Measurements from ENCODE around the gene ZNF483.
"Not testable (repeated sequence)": the region's sequence is repeated elsewhere in the genome, so short reads cannot be mapped to it uniquely, and the experiment has no call there.

ZNF483 gene

GRCh38 chr9:111610149-111610548, 85.2 kb downstream of the ZNF483 start:
- Histone ChIP-seq H4K20me1 (ENCODE audit: insufficient read depth, low read length) (no peaks in the 10 kb centered on the region), H3K4me2 (ENCODE audit: low read length) (no peak overlapping the region), H3K36me3 (replicated peaks; ENCODE audit: low read depth, low read length) (no peaks in the 10 kb centered on the region), H3K4me1 (ENCODE audit: low read length) (no peaks in the 10 kb centered on the region), H3K79me2 (ENCODE audit: low read length) (no peaks in the 10 kb centered on the region), H3K9me3 (ENCODE audit: insufficient read depth, low read length) (no peaks in the 10 kb centered on the region), H3K27me3 (ENCODE audit: low read depth, low read length) (no peaks in the 10 kb centered on the region), H3K4me3 (ENCODE audit: low read length) (no peak overlapping the region), H3K9ac (ENCODE audit: low read length) (no peak overlapping the region), H2AFZ (ENCODE audit: low read depth, low read length) (no peak overlapping the region), H3K27ac (ENCODE audit: low read length) (no peak overlapping the region)
- no peak for TF ChIP-seq EZH2phosphoT487 (IDR thresholded peaks at IDR 0.05; ENCODE audit: low read depth)
- TF ChIP-seq, protein P1, sequence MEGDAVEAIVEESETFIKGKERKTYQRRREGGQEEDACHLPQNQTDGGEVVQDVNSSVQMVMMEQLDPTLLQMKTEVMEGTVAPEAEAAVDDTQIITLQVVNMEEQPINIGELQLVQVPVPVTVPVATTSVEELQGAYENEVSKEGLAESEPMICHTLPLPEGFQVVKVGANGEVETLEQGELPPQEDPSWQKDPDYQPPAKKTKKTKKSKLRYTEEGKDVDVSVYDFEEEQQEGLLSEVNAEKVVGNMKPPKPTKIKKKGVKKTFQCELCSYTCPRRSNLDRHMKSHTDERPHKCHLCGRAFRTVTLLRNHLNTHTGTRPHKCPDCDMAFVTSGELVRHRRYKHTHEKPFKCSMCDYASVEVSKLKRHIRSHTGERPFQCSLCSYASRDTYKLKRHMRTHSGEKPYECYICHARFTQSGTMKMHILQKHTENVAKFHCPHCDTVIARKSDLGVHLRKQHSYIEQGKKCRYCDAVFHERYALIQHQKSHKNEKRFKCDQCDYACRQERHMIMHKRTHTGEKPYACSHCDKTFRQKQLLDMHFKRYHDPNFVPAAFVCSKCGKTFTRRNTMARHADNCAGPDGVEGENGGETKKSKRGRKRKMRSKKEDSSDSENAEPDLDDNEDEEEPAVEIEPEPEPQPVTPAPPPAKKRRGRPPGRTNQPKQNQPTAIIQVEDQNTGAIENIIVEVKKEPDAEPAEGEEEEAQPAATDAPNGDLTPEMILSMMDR (IDR thresholded peaks at IDR 0.05; ENCODE audit: low read depth, low read length): no peak

DNA sequence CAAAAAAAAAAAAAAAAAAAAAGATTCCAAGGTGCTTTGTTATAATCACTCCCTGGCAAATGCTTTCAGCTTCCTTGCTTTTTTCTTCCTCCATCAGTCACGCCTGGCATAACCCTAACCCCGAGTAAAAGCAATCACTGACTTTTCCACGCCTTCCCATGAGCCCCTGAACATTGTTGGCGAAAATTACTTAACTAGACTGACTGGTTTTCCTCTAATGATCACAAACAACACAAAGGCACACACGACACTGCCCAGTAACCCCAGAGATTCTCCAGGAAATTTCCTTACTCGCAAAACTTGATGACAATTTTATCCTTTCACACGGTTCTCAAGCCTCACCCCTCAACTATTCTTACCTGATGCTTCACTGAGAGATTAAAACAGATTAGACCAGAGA, 85.9 kb downstream of the ZNF483 start:
- Histone ChIP-seq H3K4me1 (ENCODE audit: low read length) (no peaks in the 10 kb centered on the region), H3K36me3 (replicated peaks; ENCODE audit: low read depth, low read length) (no peaks in the 10 kb centered on the region), H2AFZ (ENCODE audit: low read depth, low read length) (no peak overlapping the region), H3K27me3 (ENCODE audit: low read depth, low read length) (peaks cover 2% of the 10 kb centered on the region; the same call in 1 of the 2 replicates), H3K27ac (ENCODE audit: low read length) (no peak overlapping the region), H3K9me3 (ENCODE audit: insufficient read depth, low read length) (no peaks in the 10 kb centered on the region), H3K4me3 (ENCODE audit: low read length) (no peak overlapping the region), H4K20me1 (ENCODE audit: insufficient read depth, low read length) (no peaks in the 10 kb centered on the region), H3K9ac (ENCODE audit: low read length) (no peak overlapping the region), H3K79me2 (ENCODE audit: low read length) (no peaks in the 10 kb centered on the region), H3K4me2 (ENCODE audit: low read length) (no peak overlapping the region)
- TF ChIP-seq, protein P1 (IDR thresholded peaks at IDR 0.05; ENCODE audit: low read depth, low read length): no peak
- no peak for TF ChIP-seq EZH2phosphoT487 (IDR thresholded peaks at IDR 0.05; ENCODE audit: low read depth)

DNA sequence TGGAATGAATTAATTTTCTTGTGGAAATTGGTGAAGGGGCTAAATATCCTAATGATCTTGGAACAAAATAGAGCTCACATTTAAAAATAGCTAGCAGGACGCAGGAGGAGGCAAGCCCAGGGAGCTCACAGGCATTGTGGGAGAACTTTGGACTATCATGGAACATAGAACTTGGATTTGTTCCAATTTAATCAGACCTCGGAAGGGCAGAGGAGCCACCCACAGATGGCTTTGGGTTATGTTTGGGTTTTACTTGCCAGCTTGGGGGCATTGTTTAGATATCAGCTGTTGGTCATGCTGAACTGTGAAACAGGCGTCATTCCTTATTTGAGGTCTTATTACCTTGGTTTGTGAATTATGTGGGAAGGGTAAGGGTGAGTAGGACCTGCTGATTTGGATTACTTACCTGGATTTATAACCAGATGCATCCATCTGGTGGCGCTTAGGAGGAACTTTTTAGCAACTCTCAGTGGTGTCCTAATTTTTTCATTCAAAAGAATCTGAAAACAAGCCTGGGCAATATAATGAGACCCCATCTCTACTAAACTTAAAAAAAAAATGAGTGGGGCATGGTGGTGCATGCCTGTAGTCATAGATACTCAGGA, 88.6 kb downstream of the ZNF483 start:
- H2AFZ ChIP-seq (ENCODE audit: low read depth, low read length): no peak overlapping the region
- no peak overlapping the region for H3K4me3 ChIP-seq (ENCODE audit: low read length)
- H3K9me3 ChIP-seq (ENCODE audit: insufficient read depth, low read length): no peaks in the 10 kb centered on the region
- H3K27ac ChIP-seq (ENCODE audit: low read length): no peak overlapping the region
- no peak overlapping the region for H3K9ac ChIP-seq (ENCODE audit: low read length)
- H4K20me1 ChIP-seq (ENCODE audit: insufficient read depth, low read length): no peaks in the 10 kb centered on the region
- H3K4me2 ChIP-seq (ENCODE audit: low read length): no peak overlapping the region
- H3K27me3 ChIP-seq (ENCODE audit: low read depth, low read length): peaks cover 4% of the 10 kb centered on the region; the same call in 1 of the 2 replicates
- TF ChIP-seq EZH2phosphoT487 (IDR thresholded peaks at IDR 0.05; ENCODE audit: low read depth): no peak
- TF ChIP-seq, protein P1 (IDR thresholded peaks at IDR 0.05; ENCODE audit: low read depth, low read length): no peak
- no peaks in the 10 kb centered on the region for H3K79me2 ChIP-seq (ENCODE audit: low read length)
- no peaks in the 10 kb centered on the region for H3K4me1 ChIP-seq (ENCODE audit: low read length)
- no peaks in the 10 kb centered on the region for H3K36me3 ChIP-seq (replicated peaks; ENCODE audit: low read depth, low read length)

DNA sequence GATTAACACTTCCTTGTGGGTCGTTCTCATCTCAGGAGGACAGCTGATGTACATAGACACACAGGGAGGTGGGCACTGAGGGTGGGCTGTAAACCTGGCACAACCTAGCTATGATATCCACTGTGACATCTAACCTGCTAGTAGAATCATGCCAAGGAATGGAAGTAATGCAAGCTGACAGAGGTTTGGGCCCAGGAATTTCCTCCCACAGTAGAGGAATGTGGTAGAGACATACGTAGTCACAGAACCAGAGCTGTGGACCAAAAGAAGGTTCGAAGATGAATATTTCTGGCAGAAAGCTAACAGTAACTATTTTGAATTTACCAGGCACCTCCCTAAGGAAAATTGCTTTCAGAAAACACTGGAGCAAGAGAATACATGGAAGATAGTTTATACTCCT, 90.9 kb downstream of the ZNF483 start:
- Histone ChIP-seq H3K27ac (ENCODE audit: low read length) (no peak overlapping the region), H3K36me3 (replicated peaks; ENCODE audit: low read depth, low read length) (no peaks in the 10 kb centered on the region), H4K20me1 (ENCODE audit: insufficient read depth, low read length) (no peaks in the 10 kb centered on the region), H3K79me2 (ENCODE audit: low read length) (no peaks in the 10 kb centered on the region), H3K4me2 (ENCODE audit: low read length) (no peak overlapping the region), H3K9me3 (ENCODE audit: insufficient read depth, low read length) (no peaks in the 10 kb centered on the region), H2AFZ (ENCODE audit: low read depth, low read length) (no peak overlapping the region), H3K27me3 (ENCODE audit: low read depth, low read length) (peaks cover 4% of the 10 kb centered on the region; the same call in 1 of the 2 replicates), H3K4me3 (ENCODE audit: low read length) (no peak overlapping the region), H3K4me1 (ENCODE audit: low read length) (no peaks in the 10 kb centered on the region), H3K9ac (ENCODE audit: low read length) (no peak overlapping the region)
- TF ChIP-seq, protein P1 (IDR thresholded peaks at IDR 0.05; ENCODE audit: low read depth, low read length): no peak
- no peak for TF ChIP-seq EZH2phosphoT487 (IDR thresholded peaks at IDR 0.05; ENCODE audit: low read depth)

- H3K27me3 ChIP-seq (ENCODE audit: low read depth, low read length); H3K27ac ChIP-seq (ENCODE audit: low read length); H3K9ac ChIP-seq (ENCODE audit: low read length): not testable (repeated sequence)
Observed at GRCh38 chr9:111617349-111617748, 92.4 kb downstream of the ZNF483 start.

More at GRCh38 chr9:111617349-111617748, 92.4 kb downstream of the ZNF483 start:
- H3K4me3 ChIP-seq (ENCODE audit: low read length); H4K20me1 ChIP-seq (ENCODE audit: insufficient read depth, low read length); H3K4me1 ChIP-seq (ENCODE audit: low read length); H3K4me2 ChIP-seq (ENCODE audit: low read length); H2AFZ ChIP-seq (ENCODE audit: low read depth, low read length); H3K9me3 ChIP-seq (ENCODE audit: insufficient read depth, low read length); H3K79me2 ChIP-seq (ENCODE audit: low read length); H3K36me3 ChIP-seq (replicated peaks; ENCODE audit: low read depth, low read length): not testable (repeated sequence)
